Measurements from ENCODE around the gene ARHGAP12.

The ARHGAP12 gene

GRCh38 chr10:31949266-31949665, 20.6 kb upstream of the ARHGAP12 start:
- DNase-seq, result no peak

GRCh38 chr10:31948021-31948420, 19.4 kb upstream of the ARHGAP12 start:
- DNase-seq, result no peak

GRCh38 chr10:31947144-31947926, 18.7 kb upstream of the ARHGAP12 start:
- DNase-seq, result no peak

GRCh38 chr10:31945392-31945791, 16.8 kb upstream of the ARHGAP12 start:
- DNase-seq, result no peak

GRCh38 chr10:31944071-31944433, 15.4 kb upstream of the ARHGAP12 start:
- DNase-seq, result no peak

- DNase-seq, result no peak
Observed at GRCh38 chr10:31942892-31943291, 14.3 kb upstream of the ARHGAP12 start.

DNA sequence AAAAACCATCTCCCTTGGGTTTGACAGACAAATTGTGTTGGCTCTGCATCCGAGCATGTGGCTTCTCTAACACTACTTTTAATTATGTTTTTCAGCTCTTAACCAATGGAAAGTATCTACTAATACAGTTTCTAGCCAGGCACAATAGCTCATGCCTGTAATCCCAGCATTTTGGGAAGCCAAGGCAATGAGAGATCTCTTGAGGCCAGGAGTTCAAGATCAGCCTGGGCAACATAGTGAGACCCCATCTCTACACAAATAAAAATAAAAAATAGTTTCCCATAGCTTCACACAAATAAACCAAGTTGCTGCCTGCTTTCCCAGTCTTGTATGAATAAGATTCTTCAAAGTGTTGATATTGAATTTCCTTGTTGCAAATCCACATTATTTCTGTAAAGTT, 13.8 kb upstream of the ARHGAP12 start:
- no peak for DNase-seq

DNA sequence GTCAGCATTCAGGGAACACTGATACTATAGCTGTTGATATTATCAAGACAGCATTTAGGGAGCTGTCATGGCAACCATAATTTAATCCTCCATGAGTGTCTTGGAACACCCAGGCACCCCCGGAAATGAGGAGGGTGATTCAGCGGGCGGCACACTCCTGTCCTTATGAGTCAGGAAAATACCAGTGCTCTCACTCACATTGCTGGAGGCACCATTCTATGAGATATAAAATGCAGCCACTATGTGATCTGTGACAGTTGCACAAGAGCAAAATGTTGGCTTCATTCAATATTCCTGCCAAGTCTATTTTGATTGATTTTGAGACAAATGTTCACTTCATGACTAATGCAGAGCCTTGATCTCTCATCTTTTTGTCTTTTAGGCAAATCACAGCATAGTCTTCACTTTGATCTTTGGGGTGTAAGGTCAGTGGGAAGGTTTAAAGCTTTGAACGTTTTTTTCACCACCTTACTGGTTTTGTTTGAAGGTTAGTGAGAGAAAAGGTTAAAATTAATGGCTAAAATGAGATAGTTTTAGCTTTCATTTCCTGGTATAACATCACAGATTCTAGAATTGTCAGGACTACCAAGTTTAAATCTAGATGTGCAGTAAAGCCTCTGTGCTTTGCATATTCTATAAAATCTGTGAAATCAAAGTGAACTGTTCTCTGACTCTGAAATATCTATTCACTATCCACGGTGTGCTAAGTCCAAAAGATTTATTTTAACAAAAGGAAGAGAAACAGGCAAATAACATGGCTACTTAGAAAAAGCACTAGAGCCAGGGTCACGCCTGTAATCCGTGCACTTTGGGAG, 12.4 kb upstream of the ARHGAP12 start:
- DNase-seq, result no peak

- no peak for DNase-seq
Observed at GRCh38 chr10:31939797-31940708, 11.4 kb upstream of the ARHGAP12 start.

DNA sequence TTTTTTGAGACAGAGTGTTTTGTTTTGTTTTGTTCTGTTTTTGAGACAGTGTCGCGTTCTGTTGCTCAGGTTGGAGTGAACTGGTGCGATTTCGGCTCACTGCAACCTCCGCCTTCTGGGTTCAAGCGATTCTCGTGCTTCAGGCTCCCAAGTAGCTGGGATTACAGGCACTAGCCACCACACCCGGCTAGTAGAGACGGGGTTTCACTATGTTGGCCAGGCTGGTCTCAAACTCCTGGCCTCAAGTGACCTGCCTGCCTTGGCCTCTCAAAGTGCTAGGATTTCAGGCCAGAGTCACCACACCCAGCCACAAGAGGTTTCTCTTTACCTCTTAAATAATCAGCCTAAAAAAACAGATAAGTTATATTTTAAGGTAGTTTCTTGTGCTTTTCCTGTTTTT, 8.7 kb upstream of the ARHGAP12 start:
- DNase-seq, result no peak

GRCh38 chr10:31936933-31937332, 8.3 kb upstream of the ARHGAP12 start:
- DNase-seq, result no peak

- no peak for DNase-seq
Observed at GRCh38 chr10:31936086-31936485, 7.5 kb upstream of the ARHGAP12 start.

DNA sequence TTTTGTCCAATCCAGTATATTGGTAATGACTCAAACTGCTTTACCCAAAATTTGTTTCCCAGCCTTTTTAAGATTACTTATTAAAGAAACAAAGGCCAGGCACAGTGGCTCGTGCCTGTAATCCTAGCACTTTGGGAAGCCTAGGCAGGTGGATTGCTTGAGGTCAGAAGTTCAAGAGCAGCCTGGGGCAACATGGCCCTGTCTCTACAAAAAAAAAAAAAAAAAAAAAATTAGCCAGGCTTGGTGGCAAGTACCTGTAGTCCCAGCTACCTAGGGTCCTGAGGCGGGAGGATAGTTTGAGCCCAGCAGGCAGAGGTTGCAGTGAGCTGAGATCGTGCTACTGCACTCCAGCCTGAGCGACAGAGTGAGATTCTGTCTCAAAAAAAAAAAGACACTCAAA, 7.0 kb upstream of the ARHGAP12 start:
- no peak for DNase-seq

- DNase-seq, result no peak
Observed at GRCh38 chr10:31932838-31933237, 4.2 kb upstream of the ARHGAP12 start.

- no peak for DNase-seq
Observed at GRCh38 chr10:31930856-31931255, 2.2 kb upstream of the ARHGAP12 start.

DNA sequence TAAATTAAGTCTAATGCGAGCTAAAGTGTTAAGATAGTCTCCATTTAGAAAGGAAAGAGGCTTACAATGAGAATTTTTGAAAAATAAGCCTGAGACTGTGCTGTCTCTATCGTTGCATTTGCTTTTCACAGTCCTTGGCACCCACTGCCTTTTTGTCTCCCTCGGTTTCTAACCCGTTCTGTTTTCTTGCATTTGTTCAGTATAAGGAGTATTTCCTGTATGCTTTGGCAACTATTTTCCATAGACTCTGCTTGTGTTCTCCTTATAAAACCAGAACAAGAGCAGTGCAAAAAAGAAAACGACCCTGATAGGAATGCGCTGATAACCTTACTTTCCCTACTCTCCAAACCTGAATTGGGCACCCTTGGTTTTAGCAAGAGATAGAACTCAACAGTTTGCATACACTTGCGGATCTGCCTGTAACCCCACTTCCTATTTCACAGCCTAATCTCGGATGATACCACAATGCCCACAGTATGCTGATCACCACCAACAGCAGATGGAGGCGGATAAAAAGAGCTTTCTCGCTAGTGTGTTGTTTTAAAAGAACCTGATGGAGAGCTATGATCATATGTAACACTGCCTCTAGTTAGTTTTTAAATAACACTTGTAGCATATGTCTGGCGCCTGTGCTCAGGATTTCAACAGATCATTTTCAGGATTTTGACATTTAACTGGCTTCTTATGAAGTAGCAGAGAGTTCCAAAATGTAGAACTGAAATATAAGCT, 1.6 kb upstream of the ARHGAP12 start:
- DNase-seq, result no peak

- DNase-seq, result peak; percentile 20
Observed at GRCh38 chr10:31929261-31930022, 811 bp upstream of the ARHGAP12 start.

DNA sequence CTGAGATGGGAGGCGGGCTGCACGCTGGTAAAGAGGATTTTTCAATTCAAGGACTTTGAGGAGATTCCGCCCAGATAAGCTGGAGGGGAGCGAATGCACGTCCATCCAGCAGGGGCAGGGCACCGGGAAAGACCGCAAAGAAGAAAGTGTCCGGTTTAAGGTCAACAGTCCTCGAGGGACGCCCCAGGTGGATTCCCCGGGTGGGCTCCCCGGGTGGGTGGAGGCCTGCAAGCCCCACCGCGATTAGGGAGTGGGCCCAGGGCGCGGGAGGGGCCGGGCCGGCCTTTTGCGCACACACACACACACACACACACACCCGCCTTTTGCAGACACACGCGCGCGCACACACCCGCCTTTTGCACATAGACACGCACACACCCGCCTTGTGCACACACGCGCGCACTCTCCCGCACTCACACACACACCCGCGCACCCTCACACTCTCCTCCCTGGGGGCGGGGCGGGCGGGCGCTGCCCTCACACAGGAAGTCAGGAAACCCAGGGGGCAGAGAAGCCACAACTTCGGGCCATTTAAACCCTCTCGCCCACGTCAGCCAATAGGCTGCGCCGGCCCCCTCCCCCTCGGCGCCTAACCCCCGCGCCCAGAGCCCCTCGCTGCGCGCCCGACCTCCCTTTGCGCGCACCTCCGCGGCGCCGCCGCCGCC, 615 bp downstream of the ARHGAP12 start:
- peak; percentile 41 for DNase-seq

GRCh38 chr10:31927565-31927883, 1.1 kb downstream of the ARHGAP12 start:
- no peak for DNase-seq

GRCh38 chr10:31926765-31927564, 1.7 kb downstream of the ARHGAP12 start:
- DNase-seq, result no peak

Data from T-helper 9 cell (primary cell).